ENCODE data around the gene SIAH3.

- TF ChIP-seq CTCF (IDR thresholded peaks at IDR 0.05; ENCODE audit: low read length) (no peak), EZH2 (IDR thresholded peaks at IDR 0.05; ENCODE audit: borderline replicate concordance, low read length) (no peak)
Measured at GRCh38 chr13:45882626-45883025, 31.1 kb upstream of the SIAH3 start.
